ENCODE results near the gene STRIP2. TPM values are rescaled to one million over a fixed set of nuclear protein-coding genes. Genes with fewer than 3 reads are reported as not detected.
"Not testable (repeated sequence)": the region's sequence is repeated elsewhere in the genome, so short reads cannot be mapped to it uniquely, and the experiment has no call there.

The STRIP2 gene
- total RNA-seq, 1 donor from 2014 or later = 23.3 TPM

- intact Hi-C loops (cut with micrococcal nuclease) = no loop called here
- no peak for ATAC-seq
- DNase-seq = no peak
Measured at GRCh38 chr7:129514683-129515082, 80.5 kb downstream of the STRIP2 start.

- intact Hi-C loops (cut with micrococcal nuclease) = no loop called here
- ATAC-seq = no peak
- DNase-seq = no peak
Measured at GRCh38 chr7:129515381-129515780, 81.1 kb downstream of the STRIP2 start.

- intact Hi-C loops (cut with micrococcal nuclease) = no loop called here
- no peak for DNase-seq
- ATAC-seq = no peak
Measured at GRCh38 chr7:129517931-129518330, 83.7 kb downstream of the STRIP2 start.

GRCh38 chr7:129519464-129519863 is 85.2 kb downstream of the STRIP2 start:
- intact Hi-C loops (cut with micrococcal nuclease) = no loop called here
- DNase-seq (no peak), ATAC-seq (no peak)

- intact Hi-C loops (cut with micrococcal nuclease) = no loop called here
- ATAC-seq (no peak), DNase-seq (no peak)
Measured at GRCh38 chr7:129522088-129522970, 88.1 kb downstream of the STRIP2 start.

- DNase-seq (no peak), ATAC-seq (no peak)
- intact Hi-C loops (cut with micrococcal nuclease) = no loop called here
Measured at GRCh38 chr7:129522971-129523340, 88.7 kb downstream of the STRIP2 start.

- intact Hi-C loops (cut with micrococcal nuclease) = no loop called here
- no peak for DNase-seq
- ATAC-seq = no peak
Measured at GRCh38 chr7:129523924-129524323, 89.7 kb downstream of the STRIP2 start.

GRCh38 chr7:129524405-129524804 is 90.2 kb downstream of the STRIP2 start:
- intact Hi-C loops (cut with micrococcal nuclease); ATAC-seq; DNase-seq: not testable (repeated sequence)

GRCh38 chr7:129525225-129525862 is 91.1 kb downstream of the STRIP2 start:
- intact Hi-C loops (cut with micrococcal nuclease) = no loop called here
- DNase-seq = no peak
- no peak for ATAC-seq

- intact Hi-C loops (cut with micrococcal nuclease) = no loop called here
- no peak for DNase-seq
- ATAC-seq = no peak
Measured at GRCh38 chr7:129529643-129530042, 95.4 kb downstream of the STRIP2 start.

- no peak for DNase-seq
- intact Hi-C loops (cut with micrococcal nuclease) = no loop called here
- ATAC-seq = no peak
Measured at GRCh38 chr7:129530795-129531391, 96.7 kb downstream of the STRIP2 start.

GRCh38 chr7:129531721-129532120 is 97.5 kb downstream of the STRIP2 start:
- DNase-seq = no peak
- ATAC-seq = no peak
- intact Hi-C loops (cut with micrococcal nuclease) = no loop called here

- ATAC-seq = no peak
- DNase-seq = no peak
Measured at GRCh38 chr7:129532375-129532774, 98.1 kb downstream of the STRIP2 start.

GRCh38 chr7:129534558-129535274 is 100.5 kb downstream of the STRIP2 start:
- DNase-seq; intact Hi-C loops (cut with micrococcal nuclease); ATAC-seq: not testable (repeated sequence)

More at GRCh38 chr7:129532375-129532774, 98.1 kb downstream of the STRIP2 start:
- intact Hi-C loops (cut with micrococcal nuclease) = no loop called here

- DNase-seq = no peak
- ATAC-seq = no peak
- intact Hi-C loops (cut with micrococcal nuclease) = no loop called here
Measured at GRCh38 chr7:129535896-129536295, 101.7 kb downstream of the STRIP2 start.

GRCh38 chr7:129536323-129536722 is 102.1 kb downstream of the STRIP2 start:
- DNase-seq = no peak
- no peak for ATAC-seq
- intact Hi-C loops (cut with micrococcal nuclease) = no loop called here
